GM18909 (cell line): ENCODE data around the gene JAKMIP1.
A peak's percentile ranks its signal among the peaks of the same experiment; 100 is the strongest.

Experiments
- ATAC-seq: cut with Tn5 transposase; IDR thresholded peaks from one replicate; pipeline ENCODE4 v1.9.1; 2021; ENCODE audit warnings: mild to moderate bottlenecking; ENCODE audit not compliant: unreplicated experiment, poor library complexity

JAKMIP1 gene

GRCh38 chr4:6184169-6184568 lies 16.2 kb downstream of the JAKMIP1 start:
- no peak for ATAC-seq

GRCh38 chr4:6183740-6184139 lies 16.6 kb downstream of the JAKMIP1 start:
- peak; percentile 36 for ATAC-seq

GRCh38 chr4:6182376-6183280 lies 17.7 kb downstream of the JAKMIP1 start:
- ATAC-seq = no peak

GRCh38 chr4:6180841-6181631 lies 19.3 kb downstream of the JAKMIP1 start:
- peak; percentile 91 for ATAC-seq

- no peak for ATAC-seq
Measured at GRCh38 chr4:6179362-6179761, 21.0 kb downstream of the JAKMIP1 start.

- no peak for ATAC-seq
Measured at GRCh38 chr4:6178757-6179156, 21.6 kb downstream of the JAKMIP1 start.

- no peak for ATAC-seq
Measured at GRCh38 chr4:6177587-6178197, 22.7 kb downstream of the JAKMIP1 start.

GRCh38 chr4:6175426-6175825 lies 24.9 kb downstream of the JAKMIP1 start:
- no peak for ATAC-seq

- no peak for ATAC-seq
Measured at GRCh38 chr4:6172927-6173200, 27.5 kb downstream of the JAKMIP1 start.

GRCh38 chr4:6172093-6172926 lies 28.0 kb downstream of the JAKMIP1 start:
- ATAC-seq = no peak

- ATAC-seq = no peak
Measured at GRCh38 chr4:6169239-6169638, 31.1 kb downstream of the JAKMIP1 start.

- no peak for ATAC-seq
Measured at GRCh38 chr4:6165766-6166165, 34.6 kb downstream of the JAKMIP1 start.

GRCh38 chr4:6162885-6163284 lies 37.5 kb downstream of the JAKMIP1 start:
- ATAC-seq = no peak

GRCh38 chr4:6161921-6162464 lies 38.4 kb downstream of the JAKMIP1 start:
- ATAC-seq = no peak

- no peak for ATAC-seq
Measured at GRCh38 chr4:6160536-6160935, 39.8 kb downstream of the JAKMIP1 start.

- ATAC-seq = no peak
Measured at GRCh38 chr4:6157926-6158325, 42.4 kb downstream of the JAKMIP1 start.

GRCh38 chr4:6155996-6156750 lies 44.2 kb downstream of the JAKMIP1 start:
- ATAC-seq = no peak

- no peak for ATAC-seq
Measured at GRCh38 chr4:6154875-6155274, 45.5 kb downstream of the JAKMIP1 start.

- ATAC-seq = no peak
Measured at GRCh38 chr4:6153874-6154273, 46.5 kb downstream of the JAKMIP1 start.
